ENCODE results near the gene TDO2.

GRCh38 chr4:155885666-155886065, 17.8 kb upstream of the TDO2 start:
- TF ChIP-seq POLR2AphosphoS5 (IDR thresholded peaks at IDR 0.05; ENCODE audit: insufficient read depth in 1 of 2, low read depth in 1 of 2) (no peak), POLR2A (IDR thresholded peaks at IDR 0.05) (no peak), CTCF (IDR thresholded peaks at IDR 0.05) (no peak)
